K562 (cell line): Measurements from ENCODE around the gene HBQ1. TPM values are rescaled to one million over a fixed set of nuclear protein-coding genes. Genes with fewer than 3 reads are reported as not detected.

Experiments used
- ARHGAP35 ChIP-seq: fragments of 450-650 bp; IDR thresholded peaks from 2 replicates; pipeline ENCODE4 v1.6.1; 2018; ENCODE audit not compliant: partially characterized antibody
- CHD7 ChIP-seq: fragments of 200-600 bp; sonication (generic); IDR thresholded peaks from one replicate; pipeline ENCODE4 v1.6.1; 2012; ENCODE audit warnings: mild to moderate bottlenecking, low read depth, low read length, inconsistent platforms
- IRF1 ChIP-seq: sonication (generic); formaldehyde crosslinking; IDR thresholded peaks from 2 replicates; pipeline ENCODE4 v1.8.0; 2022; ENCODE audit warnings: missing genetic modification reagents, mild to moderate bottlenecking, borderline replicate concordance
- NFYB ChIP-seq: IDR thresholded peaks from 2 replicates; pipeline ENCODE4 v1.6.1; 2011; ENCODE audit warnings: mild to moderate bottlenecking, moderate library complexity; ENCODE audit not compliant: insufficient read length; ENCODE audit errors: extremely low read depth
- PATZ1 ChIP-seq: fragments of 250-450 bp; sonication (Bioruptor Pico); IDR thresholded peaks from 2 replicates; pipeline ENCODE4 v1.5.0; 2020; ENCODE audit warnings: mild to moderate bottlenecking, borderline replicate concordance
- STAT5B ChIP-seq: fragments of 250-450 bp; sonication (Bioruptor Pico); IDR thresholded peaks from 2 replicates; pipeline ENCODE4 v1.8.0; 2021; ENCODE audit warnings: mild to moderate bottlenecking, inconsistent platforms
- U2AF2 ChIP-seq: fragments of 200-400 bp; formaldehyde crosslinking; optimal IDR thresholded peaks from 2 replicates; pipeline ENCODE3; 2017; ENCODE audit warnings: low read depth, mild to moderate bottlenecking, low read length
- ZBTB5 ChIP-seq: fragments of 450-650 bp; IDR thresholded peaks from 2 replicates; pipeline ENCODE4 v1.6.1; 2017; ENCODE audit warnings: antibody characterized with exemption
- ZNF124 ChIP-seq: sonication (generic); formaldehyde crosslinking; IDR thresholded peaks from 2 replicates; pipeline ENCODE4 v1.8.1; 2022; ENCODE audit warnings: missing genetic modification reagents
- polyA plus RNA-seq, 8 experiments: library from polyadenylated mRNA; depleted of rRNA in 4 of 8; stranded (reverse) in 5 of 8; unstranded in 3 of 8; fragments of >200 nt; fragmentation: Nextera tagmentation in 2 of 8; fragmentation: Illumina TruSeq in 1 of 8; extraction: Ambion mirVana in 2 of 8; extraction: Trizol in 1 of 8; gene quantifications; 2 replicates each; pipeline versions ENCODE4 v1.2.1 to v1.2.3, GENCODE V29; 2011 to 2014; ENCODE audit warnings: inconsistent platforms in 1 of 8, missing spikeins in 1 of 8
- total RNA-seq, 7 experiments: library from RNA; depleted of rRNA in 6 of 7; stranded (reverse); fragments of >200 nt in 6 of 7; fragmentation: Illumina TruSeq in 2 of 7; extraction: Trizol in 2 of 7; gene quantifications; 2 replicates each; pipeline versions ENCODE4 v1.2.1 to v1.2.3, GENCODE V29; 2011 to 2021; ENCODE audit warnings: low replicate concordance in 1 of 7

HBQ1 gene
- total and polyA plus RNA-seq, 9 of the 15 experiments (the other 6 are each of a cell fraction or from before 2014, with no cell fraction given) = 2.3 to 190 (median 19.8) TPM

- TF ChIP-seq ZBTB5 (no peak), PATZ1 (CRISPR knock-in tag) (no peak), ZNF124 (CRISPR knock-in tag) (peak; percentile 97; the same call in 1 of the 2 replicates), U2AF2 (no peak), NFYB (no peak), STAT5B (CRISPR knock-in tag) (no peak), ARHGAP35 (peak; percentile 84), IRF1 (CRISPR knock-in tag) (peak; percentile 99), CHD7 (no peak)
Measured at GRCh38 chr16:180681-181564, 664 bp downstream of the HBQ1 start (continued).
